ENCODE data around the gene CCDC152.
"Not testable (repeated sequence)": the region's sequence is repeated elsewhere in the genome, so short reads cannot be mapped to it uniquely, and the experiment has no call there.

CCDC152 gene

GRCh38 chr5:42816546-42816945 lies 59.9 kb downstream of the CCDC152 start:
- not testable (repeated sequence) for H3K27me3 ChIP-seq (ENCODE audit: control insufficient read depth, insufficient read depth, low read length); H3K27ac ChIP-seq (ENCODE audit: low read depth, low read length); H3K9me3 ChIP-seq (ENCODE audit: control insufficient read depth, insufficient read depth, low read length); H3K9ac ChIP-seq (ENCODE audit: low read depth, low read length); H3K4me3 ChIP-seq (ENCODE audit: low read depth, low read length); H3K36me3 ChIP-seq (ENCODE audit: control insufficient read depth, insufficient read depth, low read length)
- peaks cover 30% of the 10 kb centered on the region for H3K4me1 ChIP-seq (ENCODE audit: control insufficient read depth, insufficient read depth, low read length)

- H3K27ac ChIP-seq (ENCODE audit: low read depth, low read length), result no peak overlapping the region
- no peaks in the 10 kb centered on the region for H3K9me3 ChIP-seq (ENCODE audit: control insufficient read depth, insufficient read depth, low read length)
- no peak overlapping the region for H3K4me3 ChIP-seq (ENCODE audit: low read depth, low read length)
- H3K4me1 ChIP-seq (ENCODE audit: control insufficient read depth, insufficient read depth, low read length), result 0 out of 2 replicates have a peak, but pooled peaks cover 2% of the 10 kb centered on the region
- H3K9ac ChIP-seq (ENCODE audit: low read depth, low read length), result no peak overlapping the region
- no peaks in the 10 kb centered on the region for H3K27me3 ChIP-seq (ENCODE audit: control insufficient read depth, insufficient read depth, low read length)
- H3K36me3 ChIP-seq (ENCODE audit: control insufficient read depth, insufficient read depth, low read length), result no peaks in the 10 kb centered on the region
Measured at GRCh38 chr5:42819745-42820144, 63.1 kb downstream of the CCDC152 start.

- Histone ChIP-seq H3K27ac (ENCODE audit: low read depth, low read length) (no peak overlapping the region), H3K36me3 (ENCODE audit: control insufficient read depth, insufficient read depth, low read length) (no peaks in the 10 kb centered on the region), H3K9ac (ENCODE audit: low read depth, low read length) (no peak overlapping the region), H3K4me3 (ENCODE audit: low read depth, low read length) (no peak overlapping the region), H3K4me1 (ENCODE audit: control insufficient read depth, insufficient read depth, low read length) (no peaks in the 10 kb centered on the region), H3K27me3 (ENCODE audit: control insufficient read depth, insufficient read depth, low read length) (no peaks in the 10 kb centered on the region), H3K9me3 (ENCODE audit: control insufficient read depth, insufficient read depth, low read length) (no peaks in the 10 kb centered on the region)
Measured at GRCh38 chr5:42822548-42822947, 65.9 kb downstream of the CCDC152 start.

- Histone ChIP-seq H3K9ac (ENCODE audit: low read depth, low read length) (no peak overlapping the region), H3K4me3 (ENCODE audit: low read depth, low read length) (no peak overlapping the region), H3K27me3 (ENCODE audit: control insufficient read depth, insufficient read depth, low read length) (no peaks in the 10 kb centered on the region), H3K36me3 (ENCODE audit: control insufficient read depth, insufficient read depth, low read length) (no peaks in the 10 kb centered on the region), H3K9me3 (ENCODE audit: control insufficient read depth, insufficient read depth, low read length) (no peaks in the 10 kb centered on the region), H3K4me1 (ENCODE audit: control insufficient read depth, insufficient read depth, low read length) (no peaks in the 10 kb centered on the region), H3K27ac (ENCODE audit: low read depth, low read length) (no peak overlapping the region)
Measured at GRCh38 chr5:42824347-42824976, 67.8 kb downstream of the CCDC152 start.

- Histone ChIP-seq H3K27me3 (ENCODE audit: control insufficient read depth, insufficient read depth, low read length) (no peaks in the 10 kb centered on the region), H3K27ac (ENCODE audit: low read depth, low read length) (no peak overlapping the region), H3K9ac (ENCODE audit: low read depth, low read length) (no peak overlapping the region), H3K4me1 (ENCODE audit: control insufficient read depth, insufficient read depth, low read length) (no peaks in the 10 kb centered on the region), H3K36me3 (ENCODE audit: control insufficient read depth, insufficient read depth, low read length) (no peaks in the 10 kb centered on the region), H3K4me3 (ENCODE audit: low read depth, low read length) (no peak overlapping the region), H3K9me3 (ENCODE audit: control insufficient read depth, insufficient read depth, low read length) (no peaks in the 10 kb centered on the region)
Measured at GRCh38 chr5:42825422-42826148, 69.0 kb downstream of the CCDC152 start.

- no peak overlapping the region for H3K9ac ChIP-seq (ENCODE audit: low read depth, low read length)
- no peaks in the 10 kb centered on the region for H3K36me3 ChIP-seq (ENCODE audit: control insufficient read depth, insufficient read depth, low read length)
- no peaks in the 10 kb centered on the region for H3K27me3 ChIP-seq (ENCODE audit: control insufficient read depth, insufficient read depth, low read length)
- no peak overlapping the region for H3K4me3 ChIP-seq (ENCODE audit: low read depth, low read length)
- no peaks in the 10 kb centered on the region for H3K4me1 ChIP-seq (ENCODE audit: control insufficient read depth, insufficient read depth, low read length)
- no peaks in the 10 kb centered on the region for H3K9me3 ChIP-seq (ENCODE audit: control insufficient read depth, insufficient read depth, low read length)
- no peak overlapping the region for H3K27ac ChIP-seq (ENCODE audit: low read depth, low read length)
Measured at GRCh38 chr5:42826757-42827515, 70.3 kb downstream of the CCDC152 start.

GRCh38 chr5:42828671-42829070 lies 72.1 kb downstream of the CCDC152 start:
- H3K27ac ChIP-seq (ENCODE audit: low read depth, low read length), result no peak overlapping the region
- no peak overlapping the region for H3K4me3 ChIP-seq (ENCODE audit: low read depth, low read length)
- no peaks in the 10 kb centered on the region for H3K27me3 ChIP-seq (ENCODE audit: control insufficient read depth, insufficient read depth, low read length)
- no peaks in the 10 kb centered on the region for H3K9me3 ChIP-seq (ENCODE audit: control insufficient read depth, insufficient read depth, low read length)
- H3K36me3 ChIP-seq (ENCODE audit: control insufficient read depth, insufficient read depth, low read length), result no peaks in the 10 kb centered on the region
- no peaks in the 10 kb centered on the region for H3K4me1 ChIP-seq (ENCODE audit: control insufficient read depth, insufficient read depth, low read length)
- H3K9ac ChIP-seq (ENCODE audit: low read depth, low read length), result no peak overlapping the region

- Histone ChIP-seq H3K9ac (ENCODE audit: low read depth, low read length) (no peak overlapping the region), H3K27me3 (ENCODE audit: control insufficient read depth, insufficient read depth, low read length) (no peaks in the 10 kb centered on the region), H3K4me1 (ENCODE audit: control insufficient read depth, insufficient read depth, low read length) (no peaks in the 10 kb centered on the region), H3K4me3 (ENCODE audit: low read depth, low read length) (no peak overlapping the region), H3K27ac (ENCODE audit: low read depth, low read length) (no peak overlapping the region), H3K36me3 (ENCODE audit: control insufficient read depth, insufficient read depth, low read length) (no peaks in the 10 kb centered on the region), H3K9me3 (ENCODE audit: control insufficient read depth, insufficient read depth, low read length) (no peaks in the 10 kb centered on the region)
Measured at GRCh38 chr5:42830924-42831323, 74.3 kb downstream of the CCDC152 start.

GRCh38 chr5:42832060-42832459 lies 75.4 kb downstream of the CCDC152 start:
- no peak overlapping the region for H3K27ac ChIP-seq (ENCODE audit: low read depth, low read length)

GRCh38 chr5:42836070-42836769 lies 79.6 kb downstream of the CCDC152 start:
- no peaks in the 10 kb centered on the region for H3K9me3 ChIP-seq (ENCODE audit: control insufficient read depth, insufficient read depth, low read length)
- no peaks in the 10 kb centered on the region for H3K27me3 ChIP-seq (ENCODE audit: control insufficient read depth, insufficient read depth, low read length)
- no peaks in the 10 kb centered on the region for H3K36me3 ChIP-seq (ENCODE audit: control insufficient read depth, insufficient read depth, low read length)
- H3K9ac ChIP-seq (ENCODE audit: low read depth, low read length), result no peak overlapping the region
- no peak overlapping the region for H3K27ac ChIP-seq (ENCODE audit: low read depth, low read length)
- H3K4me3 ChIP-seq (ENCODE audit: low read depth, low read length), result no peak overlapping the region
- no peaks in the 10 kb centered on the region for H3K4me1 ChIP-seq (ENCODE audit: control insufficient read depth, insufficient read depth, low read length)

More at GRCh38 chr5:42832060-42832459, 75.4 kb downstream of the CCDC152 start:
- Histone ChIP-seq H3K4me3 (ENCODE audit: low read depth, low read length) (no peak overlapping the region), H3K9me3 (ENCODE audit: control insufficient read depth, insufficient read depth, low read length) (no peaks in the 10 kb centered on the region), H3K9ac (ENCODE audit: low read depth, low read length) (no peak overlapping the region), H3K36me3 (ENCODE audit: control insufficient read depth, insufficient read depth, low read length) (no peaks in the 10 kb centered on the region), H3K4me1 (ENCODE audit: control insufficient read depth, insufficient read depth, low read length) (no peaks in the 10 kb centered on the region), H3K27me3 (ENCODE audit: control insufficient read depth, insufficient read depth, low read length) (no peaks in the 10 kb centered on the region)
